ENCODE results near the gene CDK11A. TPM values are rescaled to one million over a fixed set of nuclear protein-coding genes. Genes with fewer than 3 reads are reported as not detected.
"Not testable (repeated sequence)": the region's sequence is repeated elsewhere in the genome, so short reads cannot be mapped to it uniquely, and the experiment has no call there.

The CDK11A gene
- total RNA-seq, 1 experiment from 2014 or later, result 12.8 TPM

DNA sequence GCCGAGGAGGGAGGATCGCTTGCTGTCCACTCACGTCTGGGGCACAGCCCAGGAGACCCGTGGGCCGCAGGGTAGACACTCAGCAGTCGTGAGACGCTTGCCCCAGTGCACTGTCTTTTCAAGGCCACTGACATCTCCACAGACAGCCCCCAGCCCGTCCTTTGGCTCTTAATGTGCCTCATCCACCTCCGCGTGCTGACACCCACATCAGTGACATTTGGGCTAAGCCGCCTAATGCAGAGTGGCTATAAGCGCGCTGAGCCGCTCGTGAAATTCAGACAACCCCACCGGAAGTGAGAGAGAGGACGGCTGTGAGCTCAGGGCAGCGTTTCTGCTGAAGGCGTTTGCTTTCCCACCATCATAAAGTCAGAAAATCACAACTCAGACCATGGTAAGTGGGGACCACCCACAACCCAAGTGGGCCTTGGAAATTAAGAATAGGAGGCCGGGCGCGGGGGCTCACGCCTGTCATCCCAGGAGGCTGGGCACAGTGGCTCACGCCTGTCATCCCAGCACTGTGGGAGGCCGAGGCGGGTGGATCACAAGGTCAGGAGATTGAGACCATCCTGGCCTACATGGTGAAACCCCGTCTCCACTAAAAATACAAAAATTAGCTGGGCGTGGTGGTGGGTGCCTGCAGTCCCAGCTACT, 40.0 kb downstream of the CDK11A start:
- DNase-seq (ENCODE audit: low read depth), result no peak

DNA sequence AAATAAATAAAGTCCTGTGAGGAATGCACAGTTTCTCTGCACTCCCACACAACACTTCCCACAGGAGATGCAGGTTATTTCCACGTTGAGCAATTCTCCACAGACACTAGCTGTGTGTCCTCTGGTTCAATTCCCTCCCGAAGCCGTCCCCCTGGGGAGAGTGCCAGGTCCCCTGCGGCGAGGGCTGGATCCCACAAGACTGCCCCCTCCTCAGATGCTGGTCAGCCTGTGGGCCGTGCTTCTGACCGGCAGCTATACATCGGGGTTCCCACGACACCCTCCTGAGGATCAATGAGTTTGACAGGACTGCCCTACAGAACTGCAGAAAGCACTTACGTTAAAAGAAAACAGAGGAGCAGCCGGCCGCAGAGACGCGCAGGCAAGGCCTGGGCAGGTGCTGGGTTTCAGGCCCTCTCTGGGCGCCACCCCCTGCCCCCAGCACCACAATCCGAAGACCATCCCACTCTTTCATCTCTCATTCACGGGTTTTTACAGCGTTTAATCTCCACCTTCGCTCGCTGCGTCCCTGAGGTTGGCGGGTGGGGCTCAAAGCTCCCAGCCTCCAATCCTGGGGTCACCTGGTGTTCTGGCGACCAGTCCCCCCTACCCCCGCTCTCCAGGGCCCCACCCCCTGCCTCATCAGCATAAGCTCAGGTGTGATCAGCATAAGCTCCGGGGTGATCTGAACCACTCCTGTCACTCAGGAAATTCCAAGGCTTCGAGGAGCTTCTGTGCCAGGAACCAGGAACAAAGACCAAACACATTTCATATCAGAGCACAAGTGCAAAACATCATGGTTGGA, 40.9 kb downstream of the CDK11A start:
- no peak for DNase-seq (ENCODE audit: low read depth)

DNA sequence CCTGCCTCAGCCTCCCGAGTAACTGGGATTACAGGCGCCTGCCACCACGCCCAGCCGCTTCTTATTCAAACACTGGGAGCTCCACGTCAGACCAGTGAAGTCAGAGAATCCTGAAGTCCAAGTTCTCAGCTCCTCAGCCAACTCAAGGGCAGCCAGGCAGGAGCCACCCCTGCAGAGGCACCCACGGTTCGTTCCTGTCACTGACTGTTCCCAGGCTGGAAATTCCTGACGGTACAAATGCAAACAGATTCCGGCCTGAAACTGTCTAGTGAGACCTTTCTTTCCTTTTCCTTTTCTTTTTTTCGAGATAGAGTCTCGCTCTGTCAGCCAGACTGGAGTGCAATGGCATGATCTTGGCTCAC, 43.3 kb downstream of the CDK11A start:
- DNase-seq (ENCODE audit: low read depth), result no peak

DNA sequence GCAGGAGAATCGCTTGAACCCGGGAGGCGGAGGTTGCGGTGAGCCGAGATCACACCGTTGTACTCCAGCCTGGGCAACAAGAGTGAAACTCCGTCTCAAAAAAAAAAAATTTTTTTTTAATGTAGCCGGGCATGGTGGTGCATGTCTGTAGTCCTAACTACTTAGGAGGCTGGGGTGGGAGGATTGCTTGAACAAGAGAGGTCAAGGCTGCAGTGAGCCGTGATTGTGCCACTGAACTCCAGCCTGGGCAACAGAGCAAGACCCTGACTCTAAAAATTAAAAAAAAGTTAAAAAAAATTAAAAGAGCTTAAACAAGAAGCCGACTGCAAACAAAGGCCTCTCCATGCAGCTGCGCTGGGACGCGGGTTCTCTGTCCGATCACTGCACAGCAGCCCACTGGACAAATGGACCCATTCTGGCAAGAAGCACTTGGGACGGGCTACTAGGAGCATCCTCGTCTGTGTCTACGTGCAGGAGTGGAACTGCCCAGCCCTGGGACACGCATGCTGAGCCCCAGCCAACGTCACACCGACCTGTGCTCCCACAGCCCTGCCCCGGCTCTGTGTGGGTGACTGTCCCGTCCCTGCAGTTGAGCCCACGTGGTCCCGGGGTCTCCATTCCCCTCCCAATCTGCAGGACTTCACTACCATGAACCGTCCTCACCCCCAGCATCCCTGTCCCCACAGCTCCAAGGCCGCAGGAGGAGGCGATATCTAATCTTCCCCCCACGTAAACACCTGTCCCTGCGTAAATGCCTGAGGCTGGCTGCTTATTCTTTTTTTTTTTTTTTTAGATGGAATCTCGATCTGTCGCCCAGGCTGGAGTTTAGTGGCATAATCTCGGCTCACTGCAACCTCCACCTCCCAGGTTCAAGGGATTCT, 43.9 kb downstream of the CDK11A start:
- DNase-seq (ENCODE audit: low read depth), result no peak

DNA sequence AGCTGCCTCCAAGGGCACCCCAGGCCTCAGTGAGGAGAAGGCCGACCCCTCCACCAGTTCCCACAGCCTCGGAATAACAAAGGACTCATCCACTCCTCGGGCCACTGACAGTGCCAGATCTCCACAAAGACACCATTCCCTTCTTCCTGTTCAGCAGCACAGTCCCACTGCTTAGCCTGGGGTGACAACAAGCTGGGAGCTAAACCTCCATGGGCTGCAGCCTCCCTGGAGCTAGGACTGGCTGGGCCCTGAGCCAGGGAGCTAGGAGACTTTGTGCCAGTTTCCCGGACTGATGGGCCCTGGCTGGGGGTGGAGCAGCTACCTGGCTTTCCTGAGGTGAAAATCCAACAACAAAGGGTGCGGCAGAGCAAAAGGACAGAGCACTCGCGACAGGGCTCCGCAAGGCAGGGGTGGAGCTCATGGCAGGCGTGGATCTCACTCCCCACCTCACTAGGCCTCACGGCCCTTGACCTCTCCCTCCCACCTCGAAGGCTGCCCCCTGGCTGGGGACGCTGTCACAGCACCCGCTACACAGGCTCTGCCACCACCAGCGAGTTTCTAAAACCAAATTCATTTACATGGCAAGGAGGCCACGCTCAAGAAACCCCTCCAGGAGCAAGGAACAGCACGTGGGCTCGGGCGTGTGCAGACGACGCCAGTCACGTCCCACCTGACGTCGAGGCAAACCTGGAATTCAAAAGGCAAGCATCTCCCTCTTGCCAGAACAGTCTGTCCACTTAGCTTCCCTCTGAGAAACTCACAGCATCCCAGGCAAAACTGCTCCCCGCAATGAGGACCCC, 45.4 kb downstream of the CDK11A start:
- no peak for DNase-seq (ENCODE audit: low read depth)

DNA sequence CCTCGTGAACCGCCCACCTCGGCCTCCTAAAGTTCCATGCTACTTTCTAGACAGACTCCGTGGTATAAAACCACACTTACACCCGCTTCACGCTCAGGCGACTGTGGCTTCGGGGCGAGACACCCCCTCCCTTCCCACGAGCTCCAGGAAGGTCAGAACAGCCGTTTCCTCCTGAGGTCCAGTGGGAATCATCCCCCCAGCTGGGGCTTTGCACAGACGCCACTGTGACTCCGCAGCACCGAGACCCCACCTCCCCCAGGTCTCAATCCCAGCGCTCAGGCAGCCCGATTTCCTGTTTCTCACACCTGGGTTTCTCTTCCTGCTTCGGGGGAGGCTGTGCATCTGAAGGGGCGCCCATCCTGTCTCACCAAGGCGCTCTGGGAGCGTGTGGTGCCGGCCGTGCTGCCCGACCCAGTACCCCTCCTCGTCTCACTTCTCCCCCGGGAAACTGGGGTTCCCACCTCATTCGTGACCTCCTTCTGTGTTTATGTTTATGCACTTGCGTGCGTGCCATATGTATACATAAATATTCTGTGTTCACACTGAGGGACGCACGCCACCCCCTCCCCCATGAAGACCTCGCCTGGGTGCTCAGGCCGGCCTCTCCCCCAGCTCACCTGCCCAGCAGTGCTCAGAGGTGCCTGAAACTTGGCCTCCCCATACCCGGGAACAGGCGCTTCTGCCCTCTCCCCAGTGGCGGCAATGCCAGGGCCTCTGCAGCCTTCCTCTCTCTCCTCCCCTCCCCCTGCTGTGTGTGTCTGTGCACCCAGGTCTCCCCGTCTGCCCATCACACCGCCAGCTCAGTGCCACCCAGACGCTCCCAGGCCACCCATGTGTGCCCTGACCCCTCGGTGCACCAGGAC, 46.2 kb downstream of the CDK11A start:
- no peak for DNase-seq (ENCODE audit: low read depth)

DNA sequence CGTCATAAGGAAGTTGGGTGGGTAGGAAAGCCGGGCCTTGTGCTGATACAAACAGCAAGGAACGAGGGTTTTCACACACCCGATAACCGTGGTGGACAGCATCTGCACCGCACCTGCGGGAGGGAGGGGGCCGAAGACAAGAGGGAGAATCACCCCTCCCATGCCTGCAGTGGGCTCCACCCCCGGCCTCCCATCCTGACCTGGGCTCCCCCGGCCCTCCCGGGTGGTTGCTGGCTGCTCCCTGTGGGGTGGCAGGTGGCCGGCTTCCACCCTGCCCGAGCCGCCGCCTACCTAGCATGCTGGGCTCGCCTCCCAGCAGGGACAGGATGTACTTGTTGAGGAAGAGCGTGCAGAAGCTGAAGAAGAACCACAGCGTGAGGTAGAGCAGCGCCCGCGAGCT, 48.1 kb downstream of the CDK11A start:
- not testable (repeated sequence) for DNase-seq (ENCODE audit: low read depth)

DNA sequence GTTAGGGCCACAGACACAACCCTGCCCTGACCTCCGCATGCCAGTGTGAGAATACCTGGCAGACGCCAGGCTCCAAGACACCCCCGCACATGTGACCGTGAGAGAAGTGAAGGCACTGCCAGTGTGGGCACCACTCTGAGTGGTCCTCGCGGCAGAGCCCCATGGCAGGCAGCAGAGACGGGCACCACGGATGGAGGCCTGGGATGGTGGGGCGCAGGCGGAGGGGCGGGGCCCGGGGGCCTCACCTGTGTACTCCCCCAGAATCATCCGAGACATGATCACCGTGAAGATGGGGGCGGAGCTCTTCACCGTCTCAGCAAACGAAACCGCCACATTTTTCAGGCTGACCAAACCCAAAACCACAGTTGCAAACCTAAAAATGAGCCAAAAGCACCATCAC, 48.9 kb downstream of the CDK11A start:
- not testable (repeated sequence) for DNase-seq (ENCODE audit: low read depth)

DNA sequence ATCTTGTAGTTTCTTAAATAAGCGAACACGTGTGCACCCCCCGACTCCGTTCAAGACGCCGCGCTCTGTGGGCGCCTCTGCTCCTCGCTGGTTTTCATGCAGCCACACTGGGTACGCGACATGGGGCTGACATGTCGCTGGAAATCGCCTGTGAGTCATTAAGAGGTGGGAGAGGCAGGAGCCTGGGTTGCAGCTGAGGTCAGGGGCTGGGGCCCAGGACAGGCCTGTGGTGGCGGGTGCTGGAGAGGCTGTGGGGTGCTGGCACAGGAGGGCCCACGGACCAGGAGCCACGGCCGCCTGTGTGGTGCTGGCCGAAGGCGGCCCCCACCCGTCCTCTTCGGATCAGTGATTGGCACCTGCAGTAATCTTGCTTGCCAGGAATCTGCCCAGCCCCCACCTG, 49.4 kb downstream of the CDK11A start:
- DNase-seq (ENCODE audit: low read depth), result not testable (repeated sequence)

DNA sequence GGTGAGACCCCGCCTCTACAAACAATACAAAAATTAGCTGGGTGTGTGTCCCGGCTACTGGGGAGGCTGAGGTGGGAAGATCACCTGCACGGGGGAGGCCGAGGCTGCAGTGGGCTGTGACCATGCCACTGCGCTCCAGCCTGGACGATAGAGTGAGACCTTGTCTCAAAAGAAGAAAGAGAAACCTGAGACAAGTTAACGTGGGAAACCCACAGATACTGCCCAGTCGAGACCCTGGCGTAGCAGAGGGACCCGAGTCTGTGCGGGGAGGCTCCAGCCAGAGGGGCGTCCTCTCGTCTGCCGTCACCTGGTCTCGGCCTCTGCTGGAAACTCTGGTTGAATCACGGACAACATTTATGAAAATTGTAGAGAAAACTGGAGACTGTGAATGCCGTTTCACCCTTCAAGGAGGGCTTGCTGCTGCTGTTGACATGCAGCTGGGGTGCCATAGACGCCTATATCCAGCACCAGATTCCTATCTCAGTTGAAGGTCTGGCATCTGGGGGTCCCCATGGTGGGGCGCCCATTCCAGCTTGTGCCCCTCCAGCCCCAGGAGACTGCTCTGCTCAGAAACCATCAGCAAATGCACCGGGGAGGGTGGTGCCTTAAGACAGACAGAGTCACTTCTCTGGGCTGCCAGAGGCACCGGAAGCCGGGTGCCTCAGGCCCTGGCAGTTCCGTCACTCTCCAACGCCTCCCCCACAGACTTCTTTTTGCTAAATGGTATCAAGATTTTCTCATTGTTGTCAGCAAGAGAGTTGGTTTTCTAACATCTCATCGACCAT, 51.8 kb downstream of the CDK11A start:
- no peak for DNase-seq (ENCODE audit: low read depth)

DNA sequence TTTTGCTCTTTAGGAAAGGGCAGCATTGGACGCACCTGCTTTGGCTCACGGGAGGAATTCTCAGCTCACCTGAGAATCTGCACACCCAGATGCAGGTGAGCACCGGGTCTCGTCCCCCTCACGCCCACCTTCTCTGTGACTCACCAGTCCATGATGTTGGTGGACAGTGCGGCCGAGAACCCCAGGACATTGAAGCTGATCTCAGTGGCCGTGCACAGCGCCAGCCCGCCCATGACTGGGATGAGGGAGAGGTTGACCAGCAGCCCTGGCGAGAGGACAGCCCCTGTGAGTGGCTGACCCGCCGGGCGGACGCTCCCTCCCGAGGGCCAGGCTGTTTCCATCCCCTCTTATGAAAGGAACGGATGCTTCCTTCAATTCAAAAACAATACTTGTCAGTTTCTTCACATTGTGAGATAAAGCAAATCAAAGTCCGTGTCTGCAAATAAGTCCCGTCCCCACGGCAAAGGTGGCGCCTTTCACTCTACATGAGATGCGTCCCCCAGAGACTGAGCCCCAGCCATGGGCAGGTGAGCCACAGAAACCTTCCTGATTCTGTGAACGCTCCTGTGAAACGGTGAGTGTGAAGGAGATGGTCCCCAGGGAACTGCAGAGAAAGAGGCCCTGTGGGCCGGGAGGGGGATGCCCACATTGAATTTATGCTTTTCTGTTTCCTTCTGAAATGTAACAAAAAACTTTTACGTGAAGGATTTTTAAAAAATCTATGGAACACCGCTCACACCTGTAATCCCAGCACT, 52.6 kb downstream of the CDK11A start:
- no peak for DNase-seq (ENCODE audit: low read depth)

DNA sequence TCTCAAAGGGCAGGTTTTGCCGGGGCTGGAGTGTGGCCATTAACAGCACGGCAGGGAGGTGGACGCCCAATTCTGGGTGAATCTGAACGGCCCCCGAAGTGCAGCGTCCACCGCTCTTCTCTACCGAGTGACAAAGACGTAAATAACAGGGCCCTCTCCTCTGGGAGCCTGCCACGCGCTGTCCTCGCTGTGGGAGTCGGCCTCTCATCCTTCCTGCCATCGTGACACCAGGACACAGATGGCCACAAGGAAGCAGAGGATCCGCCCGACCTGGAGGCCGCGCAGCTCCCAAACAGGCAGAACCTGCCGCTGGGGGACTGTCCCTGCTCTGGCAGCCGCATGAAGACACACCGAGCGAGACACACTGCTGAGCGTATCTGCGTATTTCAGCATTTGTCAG, 53.3 kb downstream of the CDK11A start:
- DNase-seq (ENCODE audit: low read depth), result no peak

DNA sequence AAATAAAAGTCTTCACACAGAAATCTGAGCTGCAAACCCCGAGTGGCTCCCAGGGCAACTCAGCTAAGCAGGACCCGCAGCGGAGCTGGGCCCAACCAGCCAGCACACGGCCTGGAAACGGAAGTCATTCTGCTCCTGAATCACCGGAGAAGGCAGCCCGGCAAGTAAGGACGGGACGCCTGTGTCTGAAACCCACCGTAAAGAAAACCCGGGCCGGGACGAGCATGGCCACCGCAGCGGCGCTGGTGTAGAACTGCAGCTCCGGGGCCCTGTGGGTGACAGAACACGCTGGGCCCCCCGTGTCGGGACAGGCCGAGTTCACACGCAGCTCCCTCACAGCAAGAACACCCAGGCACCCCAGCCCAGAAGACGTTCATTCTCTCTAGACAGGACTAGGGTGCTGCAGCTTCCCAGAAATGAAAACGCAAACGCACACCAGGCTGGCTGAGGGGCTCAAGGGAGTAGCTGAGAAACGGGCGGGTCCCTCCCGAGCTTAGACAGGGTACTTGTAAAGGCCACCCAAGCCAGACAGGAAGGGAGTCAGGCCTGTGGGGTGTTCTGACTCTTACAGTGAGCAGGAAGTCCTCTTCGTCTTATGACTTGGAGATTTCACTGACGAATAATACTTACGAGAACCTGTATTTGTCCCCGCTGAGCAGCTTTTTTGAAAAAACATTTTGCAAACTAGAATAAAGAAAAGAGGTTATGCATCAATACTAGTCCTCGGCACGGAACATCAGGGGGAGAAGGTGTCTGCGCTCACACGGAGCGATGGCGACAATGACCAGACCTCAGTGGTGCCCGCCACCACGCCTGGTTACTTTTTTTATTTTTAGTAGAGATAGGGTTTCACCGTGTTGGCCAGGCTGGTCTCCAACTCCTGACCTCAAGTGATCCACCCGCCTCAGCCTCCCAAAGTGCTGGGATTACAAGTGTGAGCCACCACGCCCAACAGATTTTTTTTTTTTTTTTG, 54.4 kb downstream of the CDK11A start:
- no peak for DNase-seq (ENCODE audit: low read depth)

DNA sequence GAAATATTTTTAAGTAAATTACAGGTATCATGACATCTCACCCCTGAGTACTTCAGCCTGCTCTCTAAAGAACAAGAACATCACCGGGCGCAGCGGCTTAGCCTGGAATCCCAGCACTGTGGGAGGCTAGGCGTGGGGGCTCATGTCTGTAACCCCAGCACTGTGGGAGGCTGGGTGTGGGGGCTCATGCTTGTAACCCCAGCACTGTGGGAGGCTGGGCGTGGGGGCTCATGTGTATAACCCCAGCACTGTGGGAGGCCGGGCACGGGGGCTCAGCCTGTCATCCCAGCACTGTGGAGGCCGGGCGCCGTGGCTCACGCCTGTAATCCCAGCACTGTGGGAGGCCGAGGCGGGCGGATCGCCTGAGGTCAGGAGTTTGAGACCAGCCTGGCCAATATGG, 57.6 kb downstream of the CDK11A start:
- no peak for DNase-seq (ENCODE audit: low read depth)

DNA sequence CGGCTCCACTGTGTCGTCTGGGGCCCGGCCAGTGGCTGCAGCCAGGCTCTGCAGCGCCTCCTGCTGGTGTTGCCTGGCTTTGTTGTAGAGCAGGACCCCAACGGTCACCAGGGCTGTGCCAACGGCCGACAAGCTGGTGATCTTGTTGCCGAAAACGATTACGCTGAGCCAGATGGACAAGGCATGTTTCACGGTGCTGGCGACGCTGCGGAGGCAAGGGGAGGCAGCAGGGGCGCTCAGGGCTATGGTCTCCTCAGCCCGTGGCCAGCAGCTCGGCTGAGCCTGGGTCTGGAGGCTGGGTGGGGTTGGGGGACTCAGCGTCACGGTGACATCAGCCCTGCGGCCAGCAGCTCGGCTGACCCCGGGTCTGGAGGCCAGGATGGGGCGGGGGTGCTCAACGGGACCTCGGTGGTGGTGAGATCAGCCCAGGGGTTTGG, 58.3 kb downstream of the CDK11A start:
- DNase-seq (ENCODE audit: low read depth), result no peak

DNA sequence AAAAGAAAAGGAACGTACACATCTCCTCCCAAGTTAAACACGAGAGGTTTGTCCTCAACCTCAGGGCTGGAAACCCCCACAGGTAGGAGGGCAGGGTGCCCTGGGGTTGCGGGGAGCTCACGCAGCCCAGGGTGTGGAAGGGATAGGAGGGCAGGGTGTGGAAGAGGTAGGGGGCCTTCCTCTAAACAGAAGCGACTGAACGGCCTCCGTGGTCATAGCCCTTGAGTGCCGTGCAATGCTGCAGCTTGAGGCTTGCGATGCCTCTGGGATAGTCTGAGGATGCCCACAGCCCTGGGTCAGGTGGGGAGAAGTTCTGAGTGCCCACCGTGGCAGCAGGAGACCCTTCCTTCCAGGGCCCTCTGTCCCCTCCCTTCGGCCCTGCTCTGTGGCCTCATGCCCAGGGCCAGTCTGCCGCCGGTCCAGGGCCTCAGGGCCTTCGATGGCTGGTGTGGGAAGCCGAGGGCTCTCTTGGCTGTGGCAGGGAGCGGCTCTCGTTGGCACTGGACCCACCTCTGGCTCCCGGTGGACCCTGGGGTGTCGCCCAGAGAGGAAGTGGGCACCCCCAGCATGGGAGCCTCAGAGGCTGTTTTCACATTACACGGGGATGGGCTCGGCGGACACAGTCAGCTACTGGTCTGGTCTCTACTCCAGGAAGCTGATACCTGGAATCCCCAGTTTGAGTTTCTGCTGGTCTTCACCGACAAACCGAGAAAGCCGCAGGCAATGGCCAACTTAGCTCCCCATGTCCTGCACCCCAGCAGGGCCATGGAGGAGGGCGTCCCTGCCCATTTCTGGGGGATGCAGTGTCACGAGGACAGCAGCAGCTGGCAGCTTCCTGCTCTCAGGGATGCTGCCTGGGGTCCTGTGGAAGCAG, 59.0 kb downstream of the CDK11A start:
- no peak for DNase-seq (ENCODE audit: low read depth)

DNA sequence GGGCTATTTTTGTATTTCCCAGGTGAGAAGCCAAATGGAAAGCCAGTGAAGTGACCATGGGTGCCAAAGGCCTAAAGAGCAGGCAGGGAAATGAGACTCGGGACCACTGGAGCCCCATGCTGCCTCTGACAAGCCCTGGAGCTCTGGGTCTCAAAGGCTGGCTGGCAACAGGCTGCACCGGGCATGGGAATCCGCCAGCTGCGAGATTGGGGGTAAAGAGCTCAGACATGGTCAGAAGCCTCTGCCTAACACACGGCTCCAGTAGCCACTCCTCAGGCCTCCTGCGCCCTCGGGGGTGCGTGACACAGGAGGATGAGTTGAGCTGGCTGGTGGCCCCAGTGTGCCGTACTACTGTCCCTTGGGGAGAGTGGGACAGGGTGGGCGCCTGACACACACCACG, 59.8 kb downstream of the CDK11A start:
- not testable (repeated sequence) for DNase-seq (ENCODE audit: low read depth)

Data from LHCN-M2 (cell line).